DMS 273 treated with DMSO at 0.1 percent for 48 hours (cell line): Measurements from ENCODE around the gene MAPRE2.

Experiments
- DNase-seq: peaks from one replicate; lab custom pipeline; 2025; lab: John Stamatoyannopoulos, UW

MAPRE2 gene

DNA sequence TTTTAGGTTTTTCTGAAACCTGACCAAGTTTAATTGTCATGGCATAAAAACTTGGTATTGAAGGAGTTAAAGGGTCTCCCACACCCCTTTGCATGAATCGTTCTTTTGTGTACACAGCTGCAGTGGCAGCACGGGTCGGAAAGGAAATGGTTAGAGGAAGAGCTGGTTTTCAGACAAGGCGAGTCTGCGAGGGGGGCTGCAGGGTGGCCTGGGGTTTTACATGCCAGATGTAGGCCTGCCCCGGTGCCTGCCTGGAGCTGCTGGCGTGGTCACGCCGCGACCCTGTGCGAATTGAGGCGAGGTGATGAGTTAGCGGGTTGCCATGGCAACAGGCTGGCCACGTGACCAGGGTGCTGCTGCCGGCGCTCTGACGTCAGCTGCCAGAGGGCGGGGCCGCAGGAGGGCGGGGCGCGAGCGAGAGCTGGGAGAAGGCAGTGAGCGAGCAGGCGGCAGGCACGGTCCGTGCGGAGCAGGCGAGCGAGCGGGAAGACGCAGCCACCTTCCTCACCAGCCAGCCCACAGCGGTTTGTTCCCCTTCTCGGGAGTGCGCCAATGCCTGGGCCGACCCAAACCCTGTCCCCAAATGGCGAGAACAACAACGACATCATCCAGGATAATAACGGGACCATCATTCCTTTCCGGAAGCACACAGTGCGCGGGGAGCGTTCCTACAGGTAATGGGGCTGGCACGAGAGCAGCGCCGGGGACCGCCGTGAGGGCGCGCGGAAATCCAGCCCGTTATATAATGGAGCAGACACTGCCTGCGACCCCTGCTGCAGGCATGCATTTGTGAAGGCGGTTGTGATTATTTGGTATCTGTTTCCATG lies at the start of gene MAPRE2:
Gene MAPRE2, plus strand, starts transcription at position 426 of the 827 bp plus-strand sequence. Its CDS starts 127 bp downstream, at position 553.
- peak; percentile 92 for DNase-seq

DNA sequence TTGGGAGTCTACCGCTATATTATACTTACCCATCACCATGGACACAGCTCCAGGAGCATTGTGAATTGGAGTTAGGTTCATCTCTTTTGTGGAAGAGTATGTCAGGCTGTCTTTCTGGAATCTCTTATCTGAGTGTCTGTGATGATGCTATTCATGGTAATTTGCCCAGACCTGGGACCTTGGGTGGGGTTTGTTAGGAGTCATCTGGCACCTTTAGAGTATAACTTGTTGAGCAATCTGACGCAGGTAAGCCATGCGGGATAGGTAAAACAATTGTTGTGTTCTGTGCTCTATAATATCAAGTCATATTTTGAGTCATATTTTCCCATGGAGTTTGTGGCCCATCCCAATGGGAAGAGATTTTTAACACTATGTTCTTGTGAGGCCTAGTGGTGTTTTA lies 49.7 kb upstream of the MAPRE2 start:
- no peak for DNase-seq

DNA sequence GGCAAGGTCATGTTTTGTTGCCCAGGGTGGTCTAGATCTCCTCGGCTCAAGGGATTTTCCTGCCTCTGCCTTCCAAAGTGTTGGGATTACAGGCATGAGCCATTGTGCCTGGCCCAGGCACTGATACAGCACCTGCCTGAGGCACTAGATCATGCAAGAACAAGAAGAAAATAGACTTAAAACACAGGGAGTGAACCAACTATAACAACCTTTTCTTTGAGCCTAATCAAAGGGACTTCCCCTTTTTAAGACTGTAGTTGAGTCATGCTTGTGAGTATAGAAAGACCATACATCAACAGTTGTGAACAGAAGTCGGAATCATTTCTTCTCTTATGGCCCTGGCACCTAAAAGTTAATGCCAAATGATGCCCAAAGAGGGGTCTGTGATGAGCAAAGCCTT lies 47.9 kb upstream of the MAPRE2 start:
- DNase-seq: no peak

DNA sequence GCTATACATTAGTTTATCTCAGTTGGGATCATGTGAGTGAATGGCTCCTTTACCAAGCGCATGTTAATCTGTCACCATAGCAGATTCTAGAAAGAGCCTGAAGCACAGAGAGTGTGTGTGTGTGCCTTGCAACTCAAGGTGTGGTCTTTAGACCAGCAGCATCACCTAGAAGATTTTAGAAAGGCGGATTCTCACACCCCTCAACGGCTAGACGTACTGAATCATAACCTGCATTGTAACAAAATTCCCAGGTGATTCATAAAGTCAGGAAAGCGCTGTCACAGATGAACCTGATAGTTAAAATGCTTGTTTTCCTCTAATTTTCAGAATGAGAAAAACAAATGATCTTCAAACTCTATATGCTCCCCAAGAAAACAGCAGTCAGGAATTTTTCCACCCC lies 45.5 kb upstream of the MAPRE2 start:
- DNase-seq: no peak

DNA sequence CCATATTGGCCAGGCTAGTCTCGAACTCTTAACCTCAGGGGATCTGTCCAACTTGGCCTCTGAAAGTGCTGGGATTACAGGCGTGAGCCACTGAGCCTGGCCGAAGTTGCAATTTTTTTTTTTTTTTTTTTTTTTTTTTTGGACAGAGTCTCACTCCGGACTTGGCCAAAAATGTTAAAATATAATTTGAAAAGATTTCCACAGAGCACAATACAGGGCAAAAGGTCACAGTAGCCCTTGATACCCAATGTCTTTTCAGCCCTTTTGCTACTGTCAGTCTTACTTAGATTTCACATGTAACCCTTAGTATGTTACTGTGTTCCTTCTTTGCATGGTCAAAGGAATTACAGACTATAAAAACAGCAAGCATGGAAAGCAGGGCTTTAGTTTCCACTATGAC lies 42.6 kb upstream of the MAPRE2 start:
- DNase-seq: no peak

DNA sequence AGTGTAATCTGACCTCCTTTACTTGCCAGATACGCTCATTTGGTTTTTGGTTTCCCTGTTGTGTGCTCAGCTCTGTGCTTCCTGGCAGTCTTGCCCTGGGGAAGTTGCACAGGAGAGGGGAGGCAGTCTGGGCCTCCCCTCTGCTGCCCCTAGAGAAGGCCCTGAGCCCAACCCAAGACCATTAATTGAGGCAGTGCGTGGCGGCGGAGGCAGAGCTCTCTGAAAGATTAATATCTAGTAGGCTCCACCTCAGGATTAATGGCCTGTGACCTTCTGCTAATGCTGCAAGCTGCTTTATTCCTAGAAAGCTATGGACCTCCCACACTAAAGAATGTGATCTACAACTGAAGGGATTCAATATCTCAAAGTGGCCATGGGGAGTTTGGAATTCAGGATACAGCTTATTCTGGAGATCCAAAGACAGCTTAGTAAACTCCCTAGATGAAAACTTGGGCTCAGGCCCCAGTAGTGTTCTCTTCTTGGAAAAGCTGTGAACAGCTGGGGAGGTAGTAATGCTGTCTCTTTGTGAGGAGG lies 41.4 kb upstream of the MAPRE2 start:
- peak; percentile 11 for DNase-seq

DNA sequence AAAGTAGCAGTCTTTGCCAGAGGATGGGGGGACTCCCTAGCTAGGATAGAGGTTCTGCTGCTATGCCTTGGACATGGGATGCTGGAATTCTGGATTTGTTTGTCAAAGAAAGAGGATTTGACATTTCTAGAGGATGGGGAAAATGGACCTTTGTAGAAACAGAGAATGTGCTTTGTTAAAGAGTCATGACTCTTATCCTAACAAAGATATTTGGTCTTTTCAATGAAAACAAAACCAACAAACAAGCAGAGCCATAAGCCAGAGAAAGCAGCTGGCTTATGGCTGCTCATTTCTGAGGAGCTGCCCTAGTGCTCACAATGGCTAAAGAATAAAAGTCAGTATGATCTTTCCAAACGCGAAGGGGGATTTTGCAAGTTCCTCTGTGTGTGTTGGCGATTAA lies 40.8 kb upstream of the MAPRE2 start:
- no peak for DNase-seq

DNA sequence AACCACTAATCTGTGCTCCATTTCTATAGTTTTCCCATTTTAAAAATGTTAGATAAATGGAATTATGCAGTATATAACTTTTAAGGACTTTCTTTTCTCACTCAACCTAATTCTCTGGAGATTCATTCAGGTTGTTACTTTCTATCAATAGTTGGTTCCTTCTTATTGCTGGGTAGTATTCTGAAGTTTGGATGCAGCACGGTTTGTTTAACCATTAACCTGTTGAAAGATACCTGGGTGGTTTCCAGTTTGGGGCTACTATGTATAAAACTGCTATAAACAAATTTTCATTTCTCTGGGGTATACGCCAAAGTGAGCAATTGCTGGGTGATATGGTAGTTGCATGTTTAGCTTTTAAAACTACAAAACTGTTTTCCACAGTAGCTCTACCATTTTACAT lies 39.1 kb upstream of the MAPRE2 start:
- DNase-seq: no peak

DNA sequence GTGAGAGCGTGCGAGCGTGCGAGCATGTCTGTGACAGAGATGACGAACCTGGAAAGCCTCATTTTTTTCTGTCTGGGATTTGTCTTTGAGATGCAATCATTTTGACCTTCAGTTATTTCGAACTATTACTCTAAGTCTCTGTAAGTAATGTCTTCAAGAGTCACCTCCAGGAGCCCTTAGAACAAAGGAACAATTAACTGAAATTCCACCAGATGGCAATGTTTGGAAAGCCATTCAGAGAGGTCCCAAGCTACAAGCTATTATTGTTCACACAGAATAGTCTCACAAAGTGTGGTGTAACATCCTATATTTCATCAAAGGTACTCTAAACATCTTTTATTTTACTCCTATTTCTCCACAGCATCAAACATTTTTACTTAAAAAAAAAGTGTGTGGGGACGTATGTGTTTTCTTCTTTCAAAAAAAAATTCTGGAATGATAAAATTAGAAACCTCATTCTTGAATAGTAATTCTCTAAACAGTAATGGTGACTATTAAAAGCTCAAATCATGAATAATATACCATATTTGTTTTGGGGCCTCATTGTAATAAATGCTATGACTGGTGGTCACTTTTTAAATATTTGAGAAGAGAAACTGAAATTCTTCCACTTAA lies 35.1 kb upstream of the MAPRE2 start:
- DNase-seq: peak; percentile 31

DNA sequence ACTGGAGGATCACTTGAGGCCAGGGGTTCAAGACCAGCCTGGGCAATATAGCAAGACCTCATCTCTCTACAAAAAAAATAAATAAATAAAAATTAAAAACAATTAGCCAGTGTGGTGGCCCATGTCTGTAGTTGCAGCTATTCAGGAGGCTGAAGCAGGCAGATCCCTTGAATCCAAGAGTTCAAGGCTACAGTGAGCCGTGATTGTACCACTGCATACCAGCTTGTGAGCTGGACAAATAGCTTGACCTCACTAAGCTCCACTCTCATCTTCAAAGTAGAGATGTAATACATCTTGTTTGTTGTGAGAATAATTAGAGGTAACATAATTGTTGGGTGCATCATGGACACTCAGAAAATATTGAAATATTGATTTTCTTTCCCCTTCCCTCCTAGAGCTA lies 31.1 kb upstream of the MAPRE2 start:
- DNase-seq: no peak

DNA sequence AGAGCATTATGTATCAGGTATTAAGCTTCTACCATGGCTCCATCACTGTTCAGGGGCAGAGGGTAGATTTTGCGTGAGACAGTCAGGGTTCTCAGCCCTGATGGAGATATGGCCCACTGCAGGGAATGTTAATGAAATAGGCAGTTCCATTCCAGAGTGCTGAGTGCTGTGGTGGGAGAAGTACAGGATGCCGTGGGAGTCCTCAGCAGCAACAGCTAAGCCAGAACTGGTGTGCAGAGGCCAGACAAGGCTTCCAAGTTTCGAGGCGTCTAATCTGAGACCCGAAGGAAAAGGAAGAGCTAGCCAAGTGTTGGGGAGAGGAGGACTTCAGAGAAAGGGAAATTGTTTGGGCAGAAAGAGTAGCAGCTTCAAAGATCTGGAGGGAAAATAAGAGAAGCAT lies 30.2 kb upstream of the MAPRE2 start:
- no peak for DNase-seq

DNA sequence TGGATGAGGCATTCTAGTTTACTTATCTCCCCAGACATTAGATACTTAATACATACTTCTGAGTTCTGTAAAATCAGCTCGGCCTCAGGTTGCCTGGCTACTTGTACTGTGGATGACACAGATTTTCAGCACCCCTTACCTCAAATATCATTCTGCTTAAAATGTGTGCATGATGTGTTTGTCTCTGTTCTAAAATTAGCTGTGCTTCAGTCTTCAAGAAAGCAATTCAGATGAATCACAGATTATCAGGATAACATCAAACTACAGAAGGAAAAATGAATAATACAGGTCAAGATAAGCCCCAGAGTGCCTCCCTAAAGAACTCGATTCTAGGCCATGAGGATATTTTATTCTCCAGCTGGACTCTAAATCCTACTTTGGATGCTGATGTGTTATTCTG lies 21.3 kb upstream of the MAPRE2 start:
- no peak for DNase-seq

DNA sequence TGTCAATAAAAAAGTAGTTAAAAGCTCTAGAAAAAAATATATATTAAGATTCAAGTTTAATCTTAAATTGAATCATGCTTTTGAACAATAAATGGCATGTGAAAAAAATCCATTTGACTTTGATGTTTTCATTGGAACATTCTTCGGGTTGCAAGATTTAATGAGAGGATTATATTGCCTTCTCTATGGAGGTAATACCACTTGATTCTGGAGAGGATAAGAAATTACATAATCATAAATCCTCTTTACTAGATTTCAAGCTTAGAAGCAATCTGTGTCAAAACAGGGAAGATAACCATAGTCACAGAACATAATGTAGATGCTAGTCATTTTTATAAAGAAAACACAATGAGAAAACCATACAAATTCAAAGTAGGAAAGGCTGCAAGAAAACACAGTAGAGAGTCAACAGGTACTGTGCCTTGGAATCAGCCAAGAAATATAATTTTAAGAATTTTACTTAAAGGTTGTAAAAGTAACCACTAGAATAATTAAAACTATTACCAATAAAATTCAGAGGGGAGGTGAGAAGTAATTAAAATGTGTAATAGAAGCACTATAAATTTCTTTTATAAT lies 18.7 kb upstream of the MAPRE2 start:
- no peak for DNase-seq

DNA sequence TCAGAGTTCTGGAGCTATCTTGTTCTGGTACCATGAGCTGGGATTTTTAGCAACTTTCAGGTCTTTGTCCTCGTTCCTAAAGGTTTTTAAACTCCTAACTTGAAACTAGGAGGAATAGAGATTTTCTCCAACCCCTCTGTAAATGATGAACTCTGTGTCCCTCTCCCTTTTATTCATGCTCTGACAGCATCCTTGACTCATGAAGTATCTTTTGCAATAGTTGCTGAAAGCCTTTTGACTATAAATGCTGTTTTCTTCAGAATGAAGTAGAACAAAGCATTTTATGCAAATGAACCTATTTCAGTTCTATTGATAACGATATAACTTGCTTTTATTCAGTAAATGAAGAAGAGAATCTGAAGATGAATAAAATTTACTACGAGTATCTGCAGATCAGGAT lies 17.0 kb upstream of the MAPRE2 start:
- no peak for DNase-seq

DNA sequence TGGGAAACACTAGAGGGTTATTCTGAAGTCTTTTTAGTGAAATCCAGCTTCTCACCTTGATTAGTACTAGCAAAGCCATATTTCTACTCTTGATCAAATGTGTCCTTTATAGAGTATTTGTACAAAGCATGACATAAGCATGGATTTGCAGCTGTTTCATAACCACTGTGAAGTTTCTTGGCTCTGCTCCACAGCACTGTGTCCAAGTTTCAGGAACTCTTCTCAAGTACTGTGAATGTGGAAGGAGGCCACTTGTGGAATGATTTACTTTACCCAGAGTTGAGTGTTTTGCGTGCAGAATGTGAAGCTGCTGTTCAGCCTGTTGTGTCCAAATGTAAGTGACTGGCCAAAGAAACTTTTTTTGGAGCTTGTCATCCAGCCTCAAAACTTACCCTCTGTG lies 16.2 kb upstream of the MAPRE2 start:
- no peak for DNase-seq

DNA sequence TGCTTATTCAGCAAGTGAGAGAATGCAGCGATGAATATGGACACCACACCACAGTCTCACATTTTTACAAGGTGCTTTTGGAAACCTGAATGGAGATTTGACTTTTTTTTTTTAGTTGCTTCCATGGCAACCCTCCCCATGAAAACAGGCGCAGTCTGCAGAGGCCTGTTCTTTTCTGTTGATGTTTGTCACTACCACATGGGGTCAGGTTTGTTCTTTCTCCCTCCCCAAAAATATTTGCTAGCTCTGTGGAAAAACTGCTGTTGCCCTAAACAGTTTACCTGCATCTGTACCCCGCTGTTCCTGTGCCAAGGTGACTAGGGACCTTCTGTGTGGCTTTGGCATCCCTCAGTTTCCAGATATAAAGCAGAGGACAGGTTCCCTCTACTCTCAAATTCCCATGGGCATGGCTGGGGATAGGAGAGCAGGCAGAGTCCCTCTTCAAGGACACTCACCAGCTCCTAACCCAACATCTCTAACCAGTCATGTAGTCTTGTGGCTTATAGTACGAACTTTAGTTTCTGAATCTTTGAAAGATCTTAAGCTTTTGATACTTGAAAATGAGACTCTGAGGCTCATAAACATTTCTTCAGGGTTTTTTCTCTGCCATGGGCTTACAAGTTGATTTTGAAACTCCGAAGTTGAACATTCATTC lies 14.7 kb upstream of the MAPRE2 start:
- peak; percentile 5 for DNase-seq

DNA sequence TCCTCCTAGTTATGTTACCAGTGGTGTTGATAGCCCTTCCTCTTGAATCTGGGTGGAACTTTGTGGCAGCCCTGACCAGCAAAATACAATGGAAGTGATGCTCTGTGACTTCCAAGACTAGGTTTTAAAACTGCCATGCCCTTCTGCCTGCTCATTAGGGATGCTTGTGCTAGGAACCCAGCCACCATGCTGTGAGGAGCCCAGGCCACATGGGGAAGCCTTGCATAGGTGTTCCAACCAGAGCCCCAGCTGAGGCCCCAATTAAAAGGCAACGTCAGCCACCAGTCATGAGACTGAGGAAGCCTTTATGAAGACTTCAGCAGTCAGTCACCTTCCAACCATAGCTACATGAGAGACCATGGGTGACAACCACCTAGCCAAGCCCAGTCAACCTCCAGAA lies 14.0 kb upstream of the MAPRE2 start:
- DNase-seq: no peak

DNA sequence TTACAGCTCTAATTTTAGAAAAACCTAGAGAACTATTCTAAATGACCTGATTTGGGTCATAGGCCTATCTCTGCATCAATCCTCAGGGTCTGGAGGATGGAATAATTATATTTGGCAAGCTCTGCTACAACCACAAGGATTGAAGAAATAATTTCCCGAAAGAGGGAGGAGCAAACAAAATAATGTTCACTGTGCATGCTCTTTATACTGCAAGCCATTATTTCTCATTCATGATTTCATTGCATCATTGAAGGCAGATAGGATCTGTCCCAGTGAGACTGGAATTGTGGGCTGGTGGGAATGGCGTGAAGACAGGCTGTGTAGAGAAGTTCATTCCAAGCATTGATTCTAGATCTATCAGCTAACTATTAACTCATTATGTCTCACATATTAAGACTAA lies 12.7 kb upstream of the MAPRE2 start:
- DNase-seq: no peak

DNA sequence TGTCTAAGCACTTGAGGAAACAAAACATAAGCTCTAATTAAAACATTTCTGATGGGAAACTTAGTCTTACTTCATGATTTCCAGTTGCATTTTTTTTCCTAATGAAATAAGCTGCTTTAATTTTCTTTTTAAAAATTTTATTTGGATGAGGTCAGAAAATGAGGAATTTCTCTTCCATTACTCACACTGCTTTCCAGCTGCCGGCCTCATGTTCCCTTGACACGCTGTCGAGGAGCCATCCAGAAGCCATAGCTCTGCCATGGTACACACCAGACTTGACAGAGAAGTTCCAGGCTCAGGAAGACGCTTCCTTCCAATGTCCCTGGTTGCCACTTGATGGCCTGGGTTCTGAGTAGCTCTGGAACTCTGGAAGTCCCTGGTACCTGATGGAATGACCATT lies 12.1 kb upstream of the MAPRE2 start:
- DNase-seq: no peak

DNA sequence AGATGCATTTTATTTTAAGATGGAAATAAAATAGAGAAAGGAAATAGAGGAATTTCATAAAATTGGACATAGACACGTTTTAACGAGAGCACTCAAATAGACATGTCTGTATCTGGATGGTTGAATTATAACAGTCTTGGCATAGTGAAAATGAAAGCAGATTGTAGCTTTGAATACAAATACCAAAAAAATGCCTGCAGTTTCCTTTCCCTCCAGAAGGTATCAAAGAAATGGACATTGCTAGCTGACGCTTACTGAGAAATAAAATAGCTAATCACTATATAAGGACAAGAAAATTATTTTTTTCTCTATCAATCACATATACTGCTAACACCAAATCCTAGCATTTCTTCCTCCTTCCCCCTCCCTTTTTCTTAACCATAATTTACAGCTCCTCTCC lies 11.4 kb upstream of the MAPRE2 start:
- no peak for DNase-seq

DNA sequence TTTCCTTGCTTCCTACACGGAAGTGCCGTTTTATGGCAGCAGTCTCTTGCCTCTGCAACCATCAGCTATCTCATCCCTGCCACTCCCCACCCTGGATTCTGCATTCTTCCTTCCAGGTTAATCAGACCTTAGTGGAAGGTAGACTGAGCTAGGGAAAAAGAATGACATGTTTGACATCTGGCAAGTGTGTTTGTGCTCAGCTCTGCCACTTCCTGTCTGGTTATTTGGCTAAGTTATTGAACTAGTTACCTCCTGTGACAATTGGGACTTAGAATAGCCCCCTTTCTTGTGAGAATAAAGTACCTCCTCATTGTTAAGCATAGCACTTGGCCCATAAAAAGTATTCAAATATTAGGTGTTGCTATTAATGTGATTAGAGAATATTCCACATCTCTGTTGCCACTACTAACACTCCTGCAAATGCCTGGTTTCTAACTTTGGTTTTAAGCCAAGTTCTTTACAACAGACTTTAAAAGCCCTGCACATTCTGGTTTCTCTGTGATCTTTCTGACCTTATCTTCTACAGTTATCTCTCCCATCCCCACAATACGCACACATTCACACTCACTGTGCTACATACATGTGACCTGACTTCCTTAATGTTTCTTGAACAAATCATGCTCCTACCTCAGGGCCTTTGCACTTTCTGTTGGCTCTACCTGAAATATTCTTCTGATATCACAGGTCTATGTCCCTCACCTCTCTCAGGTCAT lies 10.8 kb upstream of the MAPRE2 start:
- no peak for DNase-seq

DNA sequence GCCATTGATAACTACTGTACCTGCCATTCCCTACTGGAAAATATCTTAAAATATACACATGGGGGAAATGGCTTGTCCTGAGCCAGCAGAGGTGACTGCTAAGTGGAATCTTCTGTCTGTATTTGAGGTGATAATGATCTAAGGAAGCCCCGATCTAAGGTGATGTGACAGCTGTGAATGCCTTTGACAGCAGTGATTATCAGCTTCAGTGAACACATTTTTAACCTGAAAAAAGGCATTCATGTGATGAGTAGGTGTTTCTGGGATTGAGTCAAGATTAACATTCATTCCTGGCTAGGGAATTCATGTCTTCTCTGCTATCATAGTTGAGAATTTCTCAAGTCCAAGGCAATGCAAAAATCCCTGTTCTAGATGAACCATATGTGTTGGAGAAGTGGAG lies 9.1 kb upstream of the MAPRE2 start:
- no peak for DNase-seq
